Neural cell (in vitro differentiated cells): ENCODE results near the gene MAP3K7CL. TPM values are rescaled to one million over a fixed set of nuclear protein-coding genes. Genes with fewer than 3 reads are reported as not detected.

Experiments
- H2AFZ ChIP-seq: fragments of 200-600, 300-800 bp; sonication (generic), shearing (Covaris generic); 2 replicates; pipeline ENCODE4 v1.6.0; 2014; ENCODE audit warnings: low read depth, mild to moderate bottlenecking, antibody characterized with exemption, low read length, moderate library complexity
- H3F3A ChIP-seq: fragments of 200-600 bp; shearing (Covaris generic); 2 replicates; pipeline ENCODE4 v1.6.1; 2016; ENCODE audit warnings: mild to moderate bottlenecking, moderate library complexity, mixed read lengths, antibody characterized with exemption, low read length; ENCODE audit not compliant: insufficient read depth, poor library complexity, severe bottlenecking
- H3K27ac ChIP-seq: fragments of 200-600, 300-800 bp; sonication (generic), shearing (Covaris generic); 2 replicates; pipeline ENCODE4 v1.5.1; 2014; ENCODE audit warnings: mild to moderate bottlenecking, low read length, moderate library complexity
- H3K27me3 ChIP-seq: fragments of 300-800, 200-600 bp; sonication (generic), shearing (Covaris generic); 2 replicates; pipeline ENCODE4 v1.6.0; 2014; ENCODE audit warnings: mild to moderate bottlenecking, low read depth, low read length, moderate library complexity; ENCODE audit not compliant: insufficient read depth
- H3K36me3 ChIP-seq: fragments of 300-800, 200-600 bp; sonication (generic), shearing (Covaris generic); 2 replicates; pipeline ENCODE4 v1.5.1; 2014; ENCODE audit warnings: mild to moderate bottlenecking, antibody characterized with exemption, low read length, moderate library complexity; ENCODE audit not compliant: insufficient read depth
- H3K4me2 ChIP-seq: fragments of 300-800, 200-600 bp; sonication (generic), shearing (Covaris generic); 2 replicates; pipeline ENCODE4 v1.6.0; 2014; ENCODE audit warnings: mild to moderate bottlenecking, low read length
- H3K4me3 ChIP-seq: fragments of 300-800, 200-600 bp; sonication (generic), shearing (Covaris generic); 2 replicates; pipeline ENCODE4 v1.5.1; 2014; ENCODE audit warnings: mild to moderate bottlenecking, low read length, moderate library complexity
- H3K79me2 ChIP-seq: fragments of 200-600 bp; shearing (Covaris generic); replicated peaks from 2 replicates; pipeline ENCODE4 v1.6.0; 2014; ENCODE audit warnings: mild to moderate bottlenecking, low read length, moderate library complexity; ENCODE audit not compliant: insufficient read depth
- H3K9ac ChIP-seq: fragments of 300-800, 200-600 bp; sonication (generic), shearing (Covaris generic); 2 replicates; pipeline ENCODE4 v1.6.1; 2016; ENCODE audit warnings: mild to moderate bottlenecking, low read length, mixed read lengths
- H3K9me2 ChIP-seq: fragments of 200-600 bp; shearing (Covaris generic); 2 replicates; pipeline ENCODE4 v1.6.1; 2016; ENCODE audit warnings: mild to moderate bottlenecking, low read length, mixed read lengths; ENCODE audit not compliant: insufficient read depth
- H3K9me3 ChIP-seq: fragments of 200-600, 300-800 bp; sonication (generic), shearing (Covaris generic); 2 replicates; pipeline ENCODE4 v1.6.1; 2016; ENCODE audit warnings: mild to moderate bottlenecking, mixed run types, low read length, moderate library complexity, mixed read lengths
- H4K20me1 ChIP-seq: fragments of 200-600 bp; shearing (Covaris generic); 2 replicates; pipeline ENCODE4 v1.6.1; 2016; ENCODE audit warnings: mild to moderate bottlenecking, mixed run types; ENCODE audit not compliant: insufficient read depth
- CTCF ChIP-seq: fragments of 450-650 bp; IDR thresholded peaks from 2 replicates; pipeline ENCODE4 v1.5.1; 2014; ENCODE audit warnings: antibody characterized with exemption, mild to moderate bottlenecking, moderate library complexity; ENCODE audit not compliant: poor library complexity, severe bottlenecking
- EP300 ChIP-seq: fragments of 450-650 bp; conservative IDR thresholded peaks from 2 replicates; pipeline ENCODE4 v1.6.1; 2014; ENCODE audit warnings: antibody characterized with exemption, mild to moderate bottlenecking, moderate library complexity; ENCODE audit not compliant: poor library complexity, severe bottlenecking
- EZH2 ChIP-seq: fragments of 200-600, 300-800 bp; shearing (Covaris generic), sonication (generic); IDR thresholded peaks from 2 replicates; pipeline ENCODE4 v1.6.1; 2014; ENCODE audit warnings: antibody characterized with exemption, low read length, borderline replicate concordance, mild to moderate bottlenecking; ENCODE audit not compliant: insufficient read depth, poor library complexity, severe bottlenecking
- MXI1 ChIP-seq: fragments of 450-650 bp; conservative IDR thresholded peaks from 2 replicates; pipeline ENCODE4 v1.6.1; 2014; ENCODE audit warnings: antibody characterized with exemption, mild to moderate bottlenecking; ENCODE audit not compliant: poor library complexity, severe bottlenecking
- POLR2AphosphoS5 ChIP-seq: IDR thresholded peaks from 2 replicates; pipeline ENCODE4 v1.6.1; 2012
- RAD21 ChIP-seq: fragments of 450-650 bp; conservative IDR thresholded peaks from 2 replicates; pipeline ENCODE4 v1.6.1; 2014; ENCODE audit warnings: antibody characterized with exemption, mild to moderate bottlenecking, moderate library complexity
- REST ChIP-seq: IDR thresholded peaks from 2 replicates; pipeline ENCODE4 v1.6.1; 2012; ENCODE audit warnings: borderline replicate concordance
- SMC3 ChIP-seq: fragments of 450-650 bp; conservative IDR thresholded peaks from 2 replicates; pipeline ENCODE4 v1.6.1; 2014; ENCODE audit warnings: antibody characterized with exemption, mild to moderate bottlenecking, moderate library complexity; ENCODE audit not compliant: poor library complexity
- TAF1 ChIP-seq: IDR thresholded peaks from 2 replicates; pipeline ENCODE4 v1.6.1; 2012; ENCODE audit warnings: low read depth
- polyA plus RNA-seq: library from polyadenylated mRNA; depleted of rRNA; stranded (reverse); fragments of >200 nt; gene quantifications from 2 replicates; pipeline ENCODE4 v1.2.3, GENCODE V29; 2014

The MAP3K7CL gene
- polyA plus RNA-seq, 1 donor from 2014 or later: not detected

GRCh38 chr21:29172282-29172681, 41.8 kb downstream of the MAP3K7CL start:
- H3K9ac ChIP-seq: no peak overlapping the region
- TF ChIP-seq SMC3 (no peak), CTCF (no peak), RAD21 (no peak), TAF1 (no peak), EP300 (no peak), POLR2AphosphoS5 (no peak), EZH2 (no peak), REST (no peak), MXI1 (no peak)

GRCh38 chr21:29174607-29175013, 44.2 kb downstream of the MAP3K7CL start:
- TF ChIP-seq TAF1: no peak
- TF ChIP-seq CTCF: no peak
- no peak for TF ChIP-seq RAD21
- TF ChIP-seq EP300: no peak
- no peak for TF ChIP-seq POLR2AphosphoS5
- no peak for TF ChIP-seq EZH2
- no peak for TF ChIP-seq SMC3
- TF ChIP-seq REST: no peak
- no peak for TF ChIP-seq MXI1
- Histone ChIP-seq H3K9ac (no peak overlapping the region), H3K79me2 (no peaks in the 10 kb centered on the region), H2AFZ (no peak overlapping the region), H3K36me3 (no peaks in the 10 kb centered on the region), H3K9me2 (no peaks in the 10 kb centered on the region), H3K27ac (no peak overlapping the region), H3K4me3 (no peak overlapping the region), H3K9me3 (no peaks in the 10 kb centered on the region), H3F3A (no peaks in the 10 kb centered on the region), H4K20me1 (no peaks in the 10 kb centered on the region), H3K27me3 (no peaks in the 10 kb centered on the region), H3K4me2 (no peak overlapping the region)

More at GRCh38 chr21:29172282-29172681, 41.8 kb downstream of the MAP3K7CL start:
- H3F3A ChIP-seq: no peaks in the 10 kb centered on the region
- no peaks in the 10 kb centered on the region for H3K9me3 ChIP-seq
- no peak overlapping the region for H3K27ac ChIP-seq
- no peaks in the 10 kb centered on the region for H3K79me2 ChIP-seq
- H3K4me2 ChIP-seq: no peak overlapping the region
- H3K9me2 ChIP-seq: no peaks in the 10 kb centered on the region
- no peak overlapping the region for H2AFZ ChIP-seq
- no peak overlapping the region for H3K4me3 ChIP-seq
- H3K36me3 ChIP-seq: no peaks in the 10 kb centered on the region
- no peaks in the 10 kb centered on the region for H4K20me1 ChIP-seq
- H3K27me3 ChIP-seq: no peaks in the 10 kb centered on the region
